OCI-LY7 (cell line): ENCODE measurements around the gene HCFC1R1.
"Not testable (repeated sequence)": the region's sequence is repeated elsewhere in the genome, so short reads cannot be mapped to it uniquely, and the experiment has no call there.

ENCODE experiments used
- EZH2phosphoT487 ChIP-seq: fragments of 200-600 bp; sonication (generic); IDR thresholded peaks from 2 replicates; pipeline ENCODE4 v1.6.1; 2018; ENCODE audit warnings: low read depth, borderline replicate concordance, mild to moderate bottlenecking, mixed run types, antibody characterized with exemption, low read length, moderate library complexity, mixed read lengths
- TF ChIP-seq, protein P1 (sequence below): fragments of 200-600 bp; sonication (generic); conservative IDR thresholded peaks from 2 replicates; pipeline ENCODE4 v1.5.1; 2014; ENCODE audit warnings: mild to moderate bottlenecking, antibody characterized with exemption, low read length, moderate library complexity, mixed read lengths

DNA sequence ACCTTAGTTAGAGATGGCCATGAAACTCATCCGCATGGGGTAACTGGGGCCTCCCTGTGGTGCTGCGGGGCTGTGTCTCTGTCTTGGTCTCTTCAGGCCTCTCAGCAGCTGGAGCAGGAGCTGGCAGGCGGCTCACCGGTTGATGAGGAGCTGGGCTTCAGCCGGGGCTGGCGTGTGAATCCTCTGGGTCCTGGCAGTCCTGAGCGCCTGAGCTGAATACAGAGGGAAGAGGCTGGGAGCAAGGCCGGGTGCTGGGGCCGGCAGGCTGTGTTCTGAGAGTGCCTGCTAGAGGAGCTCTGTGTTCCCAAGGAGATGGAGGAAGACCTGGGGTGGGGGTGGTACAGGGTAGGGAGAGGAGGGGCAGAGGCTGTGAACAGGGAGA lies 32.0 kb upstream of the HCFC1R1 start:
- TF ChIP-seq, protein P1, sequence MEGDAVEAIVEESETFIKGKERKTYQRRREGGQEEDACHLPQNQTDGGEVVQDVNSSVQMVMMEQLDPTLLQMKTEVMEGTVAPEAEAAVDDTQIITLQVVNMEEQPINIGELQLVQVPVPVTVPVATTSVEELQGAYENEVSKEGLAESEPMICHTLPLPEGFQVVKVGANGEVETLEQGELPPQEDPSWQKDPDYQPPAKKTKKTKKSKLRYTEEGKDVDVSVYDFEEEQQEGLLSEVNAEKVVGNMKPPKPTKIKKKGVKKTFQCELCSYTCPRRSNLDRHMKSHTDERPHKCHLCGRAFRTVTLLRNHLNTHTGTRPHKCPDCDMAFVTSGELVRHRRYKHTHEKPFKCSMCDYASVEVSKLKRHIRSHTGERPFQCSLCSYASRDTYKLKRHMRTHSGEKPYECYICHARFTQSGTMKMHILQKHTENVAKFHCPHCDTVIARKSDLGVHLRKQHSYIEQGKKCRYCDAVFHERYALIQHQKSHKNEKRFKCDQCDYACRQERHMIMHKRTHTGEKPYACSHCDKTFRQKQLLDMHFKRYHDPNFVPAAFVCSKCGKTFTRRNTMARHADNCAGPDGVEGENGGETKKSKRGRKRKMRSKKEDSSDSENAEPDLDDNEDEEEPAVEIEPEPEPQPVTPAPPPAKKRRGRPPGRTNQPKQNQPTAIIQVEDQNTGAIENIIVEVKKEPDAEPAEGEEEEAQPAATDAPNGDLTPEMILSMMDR: not testable (repeated sequence)
- not testable (repeated sequence) for TF ChIP-seq EZH2phosphoT487
